ENCODE measurements around the gene SLCO6A1.
"Not testable (repeated sequence)": the region's sequence is repeated elsewhere in the genome, so short reads cannot be mapped to it uniquely, and the experiment has no call there.

SLCO6A1 gene, protein sequence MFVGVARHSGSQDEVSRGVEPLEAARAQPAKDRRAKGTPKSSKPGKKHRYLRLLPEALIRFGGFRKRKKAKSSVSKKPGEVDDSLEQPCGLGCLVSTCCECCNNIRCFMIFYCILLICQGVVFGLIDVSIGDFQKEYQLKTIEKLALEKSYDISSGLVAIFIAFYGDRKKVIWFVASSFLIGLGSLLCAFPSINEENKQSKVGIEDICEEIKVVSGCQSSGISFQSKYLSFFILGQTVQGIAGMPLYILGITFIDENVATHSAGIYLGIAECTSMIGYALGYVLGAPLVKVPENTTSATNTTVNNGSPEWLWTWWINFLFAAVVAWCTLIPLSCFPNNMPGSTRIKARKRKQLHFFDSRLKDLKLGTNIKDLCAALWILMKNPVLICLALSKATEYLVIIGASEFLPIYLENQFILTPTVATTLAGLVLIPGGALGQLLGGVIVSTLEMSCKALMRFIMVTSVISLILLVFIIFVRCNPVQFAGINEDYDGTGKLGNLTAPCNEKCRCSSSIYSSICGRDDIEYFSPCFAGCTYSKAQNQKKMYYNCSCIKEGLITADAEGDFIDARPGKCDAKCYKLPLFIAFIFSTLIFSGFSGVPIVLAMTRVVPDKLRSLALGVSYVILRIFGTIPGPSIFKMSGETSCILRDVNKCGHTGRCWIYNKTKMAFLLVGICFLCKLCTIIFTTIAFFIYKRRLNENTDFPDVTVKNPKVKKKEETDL

GRCh38 chr5:102498271-102499034 lies at the start of gene SLCO6A1:
Gene SLCO6A1, minus strand, starts transcription at chr5:102499001. Its CDS starts 157 bp downstream, at chr5:102498844.
- no peak for DNase-seq

- no peak for DNase-seq
Observed at GRCh38 chr5:102547141-102548035, 48.6 kb upstream of the SLCO6A1 start.

DNA sequence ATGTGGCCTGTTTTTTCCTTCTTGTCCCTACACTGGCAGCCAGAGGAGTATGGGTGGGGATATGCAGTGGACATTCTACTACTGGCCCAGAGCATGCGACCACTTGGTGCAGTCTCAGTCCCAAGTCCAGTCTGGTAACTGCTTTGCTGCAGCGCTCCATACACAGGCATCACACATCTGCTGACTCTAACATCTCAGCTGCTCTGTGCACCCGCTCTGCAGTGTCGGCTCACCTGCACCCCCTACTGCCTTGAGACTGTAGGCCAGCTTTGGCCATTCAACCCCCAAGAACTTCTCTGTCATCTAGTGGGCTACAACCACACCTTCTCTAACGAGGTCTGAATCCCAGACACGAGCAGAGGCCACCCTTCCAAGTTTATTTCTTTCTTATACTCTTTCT lies 46.4 kb upstream of the SLCO6A1 start:
- no peak for DNase-seq

DNA sequence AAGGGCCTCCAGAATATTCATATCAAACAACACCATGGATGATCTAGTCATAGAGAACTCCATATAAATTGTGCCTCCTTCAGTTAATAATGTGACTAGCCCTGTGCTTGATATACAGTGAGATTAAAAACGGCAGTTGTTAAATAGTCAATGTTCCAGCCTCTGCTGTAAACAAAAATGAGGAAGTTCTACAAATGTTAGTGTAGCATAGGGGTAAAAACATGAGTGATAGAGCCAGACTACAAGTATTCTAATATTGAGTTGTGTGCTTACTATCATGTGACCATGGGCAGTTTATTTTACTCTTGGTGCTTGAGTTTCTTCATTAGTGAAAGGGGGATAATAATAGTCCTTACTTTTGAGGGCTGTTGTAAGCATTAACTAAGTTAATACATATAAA lies 43.3 kb upstream of the SLCO6A1 start:
- no peak for DNase-seq

DNA sequence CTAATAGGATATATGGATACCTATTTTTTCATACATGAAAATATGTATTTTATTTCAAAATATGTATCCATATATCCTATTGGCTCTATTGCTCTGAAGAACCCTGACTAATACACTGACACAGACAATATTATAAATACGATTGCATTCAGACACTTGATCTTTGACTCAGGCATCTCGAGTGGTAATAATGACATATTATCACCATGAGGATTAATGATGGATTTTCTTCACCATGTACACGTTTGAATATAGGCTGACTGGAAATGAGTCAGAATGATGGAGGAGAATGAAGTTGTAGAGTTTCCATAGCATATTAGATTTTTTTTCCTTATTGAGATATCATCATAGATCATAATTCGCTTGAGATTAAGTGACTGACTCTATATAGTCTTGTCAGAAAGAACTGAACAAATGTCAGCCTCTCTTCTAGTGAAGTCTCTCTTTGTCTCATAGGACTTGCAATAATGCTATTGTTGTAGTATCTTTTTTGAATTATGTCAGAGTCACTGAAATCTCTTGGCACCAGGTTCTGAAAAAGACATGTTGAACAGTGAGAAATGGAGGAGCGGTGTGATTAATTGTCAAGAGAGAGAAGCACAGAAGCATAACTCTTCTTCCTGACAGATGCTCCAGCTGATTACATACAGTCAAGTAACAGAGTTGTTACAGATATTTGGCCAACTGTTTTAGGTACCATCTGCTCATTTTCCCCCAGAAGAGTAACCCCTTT lies 41.4 kb upstream of the SLCO6A1 start:
- DNase-seq: no peak

DNA sequence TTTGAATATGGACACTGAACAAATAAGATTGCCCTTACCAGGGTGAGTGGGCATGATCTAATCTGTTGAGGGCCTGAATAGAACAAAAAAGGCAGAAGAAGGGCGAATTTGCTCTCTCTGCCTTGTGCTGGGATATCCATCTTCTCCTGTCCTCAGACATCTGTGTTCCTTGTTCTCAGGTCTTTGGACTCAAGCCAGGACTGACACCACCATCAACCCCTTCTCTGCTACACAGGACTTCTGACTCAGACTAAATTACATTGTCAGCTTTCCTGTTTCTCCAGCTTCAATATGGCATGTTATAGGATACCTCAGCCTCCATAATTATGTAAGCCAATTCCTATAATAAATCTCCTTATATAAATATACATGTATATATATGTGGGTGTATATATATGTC lies 40.8 kb upstream of the SLCO6A1 start:
- no peak for DNase-seq

DNA sequence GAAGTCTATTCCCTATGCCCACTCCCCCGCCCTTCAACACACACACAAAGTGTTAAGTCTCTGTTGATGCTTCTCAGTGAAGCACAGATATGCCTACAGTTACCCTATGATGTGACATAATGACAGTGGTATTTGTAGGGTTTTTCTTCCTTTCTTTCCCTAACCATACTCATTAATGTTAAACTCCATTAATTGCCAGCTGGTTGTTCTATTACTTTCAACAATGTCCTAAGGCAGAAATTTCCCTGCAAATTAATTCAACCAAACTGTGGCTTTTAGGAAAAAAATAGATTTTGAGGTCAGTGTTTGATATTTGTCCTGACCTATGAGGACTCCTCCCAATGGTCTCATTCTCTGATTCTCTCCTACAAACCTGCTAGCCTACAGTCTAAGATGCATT lies 38.2 kb upstream of the SLCO6A1 start:
- no peak for DNase-seq

DNA sequence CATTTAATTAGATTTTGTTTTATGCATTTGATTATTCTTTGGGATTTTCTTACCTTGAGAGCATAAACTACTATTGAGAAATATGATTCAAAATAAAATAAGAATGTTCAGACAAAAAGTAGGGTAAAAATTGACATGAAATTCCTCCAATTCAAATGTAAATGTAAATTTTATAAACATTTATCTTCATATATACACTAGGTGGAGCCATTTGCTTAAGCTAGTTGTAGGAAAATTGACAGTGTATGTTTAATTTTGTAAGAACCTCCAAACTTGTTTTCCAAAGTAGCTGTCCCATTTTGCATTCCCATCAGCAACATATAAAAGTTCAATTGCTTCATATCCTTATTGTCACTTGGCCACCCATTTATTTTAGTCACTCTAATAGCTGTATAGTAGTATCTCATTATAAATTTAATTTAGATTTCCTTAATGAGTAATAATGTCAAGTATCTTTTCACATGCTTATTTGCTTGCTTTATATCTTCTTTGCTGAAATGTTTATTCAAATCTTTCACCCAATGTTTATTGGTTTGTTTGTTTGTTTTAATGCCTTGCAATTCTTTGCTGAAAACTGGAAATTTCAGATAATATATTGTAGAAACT lies 37.6 kb upstream of the SLCO6A1 start:
- DNase-seq: no peak

DNA sequence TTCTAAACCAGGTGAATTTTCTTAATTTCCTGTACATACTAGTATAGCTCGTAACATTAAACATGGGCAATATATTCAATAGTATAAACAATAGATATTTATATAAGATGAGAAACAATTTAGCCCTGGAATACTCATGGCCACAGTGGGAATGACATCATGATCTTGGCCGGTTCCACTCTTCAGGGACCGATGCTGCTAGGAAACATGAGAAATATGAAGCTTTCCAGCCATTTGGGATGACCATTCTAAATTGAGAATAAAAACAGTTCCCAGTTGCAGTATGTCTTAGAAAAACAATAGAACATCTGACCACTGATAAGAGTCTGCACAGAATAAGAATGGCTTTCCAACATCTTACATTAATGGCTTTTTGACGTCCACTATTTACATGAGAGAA lies 33.3 kb upstream of the SLCO6A1 start:
- DNase-seq: no peak

DNA sequence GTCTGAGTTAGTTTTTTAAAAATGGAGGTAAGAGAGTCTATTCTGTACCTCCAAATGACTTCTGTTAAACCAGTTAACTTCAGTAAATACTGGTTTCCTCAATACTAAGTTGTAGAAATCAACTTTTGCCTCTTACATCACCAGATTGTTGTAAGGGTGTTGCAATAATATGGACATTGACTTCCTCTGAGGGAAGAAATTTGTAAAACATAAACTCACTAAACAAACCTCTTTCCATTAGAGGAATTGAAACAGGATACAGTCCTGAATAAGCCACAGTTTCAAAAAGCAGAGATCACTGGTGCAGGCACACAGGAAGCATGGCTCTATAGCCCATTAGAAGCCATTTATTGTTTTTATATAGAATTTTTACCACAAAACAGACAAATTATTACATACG lies 32.7 kb upstream of the SLCO6A1 start:
- no peak for DNase-seq

DNA sequence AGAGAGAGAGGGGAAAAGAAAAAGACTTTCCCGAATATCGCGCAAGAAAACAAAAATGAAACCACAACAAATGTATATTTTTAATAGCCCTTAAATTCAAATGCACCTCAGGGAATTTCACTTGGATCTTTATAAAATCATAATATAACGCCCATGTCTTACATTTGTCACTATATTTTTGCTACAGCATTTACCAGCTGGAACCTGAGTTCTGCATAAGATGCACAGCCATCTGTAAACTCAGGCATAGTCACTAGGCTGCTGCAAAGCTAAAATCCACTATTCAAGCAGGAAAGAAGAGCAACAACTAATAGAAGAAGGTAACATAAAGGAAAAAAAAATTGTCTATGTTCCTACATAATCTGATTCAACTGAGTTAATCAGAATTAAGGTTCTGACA lies 30.6 kb upstream of the SLCO6A1 start:
- DNase-seq: no peak

DNA sequence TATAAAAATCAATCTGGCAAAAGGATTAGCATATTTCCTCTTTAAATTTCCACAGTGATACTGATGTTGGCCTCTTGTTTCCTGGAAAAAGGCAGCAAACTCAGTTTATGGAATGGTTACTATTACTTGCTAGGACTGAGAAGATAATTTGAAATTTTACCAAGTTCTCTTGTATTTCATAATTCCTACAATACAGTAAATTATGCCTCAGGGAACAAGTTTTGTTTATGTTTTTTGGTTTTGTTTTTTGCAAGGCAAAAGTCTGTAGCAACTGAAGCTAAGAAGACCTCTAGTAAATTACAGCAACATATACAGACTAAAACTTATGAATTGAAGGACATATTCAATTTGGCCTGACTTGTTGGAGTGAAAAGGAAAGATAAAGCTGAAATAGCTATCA lies 30.2 kb upstream of the SLCO6A1 start:
- no peak for DNase-seq

DNA sequence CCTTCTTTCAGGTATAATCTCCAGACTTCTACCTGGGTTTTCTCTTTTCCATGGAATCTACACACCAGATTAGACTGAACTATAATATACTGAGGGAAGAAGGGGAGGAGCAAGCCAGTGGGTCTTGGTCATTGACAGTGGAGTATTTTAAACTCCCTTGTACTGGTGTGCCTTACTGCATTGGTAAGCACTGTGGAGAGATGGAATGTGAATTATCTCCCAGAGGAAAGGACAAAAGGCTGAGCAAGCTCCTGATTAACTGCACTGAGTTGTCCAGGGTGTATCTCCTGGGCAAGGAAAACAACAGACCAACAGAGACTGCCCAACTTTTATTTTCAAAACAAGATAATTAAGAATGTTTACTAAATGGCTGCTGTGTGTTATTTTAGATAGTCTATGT lies 29.8 kb upstream of the SLCO6A1 start:
- DNase-seq: no peak

DNA sequence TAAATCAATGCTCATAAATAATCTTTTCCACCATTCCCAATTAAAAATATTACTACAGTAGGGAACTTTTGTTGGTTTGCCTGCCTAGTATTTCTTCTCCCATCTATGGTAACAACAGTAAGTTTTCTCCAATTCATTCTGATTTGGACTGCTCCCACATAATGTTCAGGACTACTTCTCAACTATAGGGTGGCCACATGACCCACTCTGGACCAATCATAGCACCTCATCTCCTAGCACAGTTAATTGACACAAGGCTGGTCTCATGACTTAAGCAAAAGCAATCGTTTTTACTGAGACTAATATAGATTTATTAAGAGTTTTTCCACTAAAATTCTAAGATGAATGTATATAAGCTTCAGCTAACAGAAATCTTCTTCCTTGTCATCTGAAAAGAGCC lies 28.7 kb upstream of the SLCO6A1 start:
- no peak for DNase-seq

- no peak for DNase-seq
Observed at GRCh38 chr5:102523541-102524175, 24.9 kb upstream of the SLCO6A1 start.

DNA sequence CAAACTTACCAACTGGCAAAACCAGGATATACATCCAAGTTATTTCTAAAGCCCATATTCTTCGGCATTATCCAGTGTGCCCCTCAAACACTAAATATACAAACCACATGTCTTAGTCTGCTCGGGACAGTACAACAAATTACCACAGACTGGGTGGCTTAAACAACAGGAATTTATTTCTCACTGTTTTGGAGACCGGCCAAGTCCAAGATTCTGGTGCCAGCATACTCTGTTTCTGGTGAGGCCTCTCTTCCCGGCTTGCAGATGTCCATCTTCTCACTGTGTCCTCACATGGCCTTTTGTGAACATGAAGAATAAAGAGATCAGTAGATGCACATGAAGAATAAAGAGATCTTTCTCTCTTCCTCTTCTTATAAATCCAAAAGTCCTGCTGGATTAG lies 12.9 kb upstream of the SLCO6A1 start:
- no peak for DNase-seq

DNA sequence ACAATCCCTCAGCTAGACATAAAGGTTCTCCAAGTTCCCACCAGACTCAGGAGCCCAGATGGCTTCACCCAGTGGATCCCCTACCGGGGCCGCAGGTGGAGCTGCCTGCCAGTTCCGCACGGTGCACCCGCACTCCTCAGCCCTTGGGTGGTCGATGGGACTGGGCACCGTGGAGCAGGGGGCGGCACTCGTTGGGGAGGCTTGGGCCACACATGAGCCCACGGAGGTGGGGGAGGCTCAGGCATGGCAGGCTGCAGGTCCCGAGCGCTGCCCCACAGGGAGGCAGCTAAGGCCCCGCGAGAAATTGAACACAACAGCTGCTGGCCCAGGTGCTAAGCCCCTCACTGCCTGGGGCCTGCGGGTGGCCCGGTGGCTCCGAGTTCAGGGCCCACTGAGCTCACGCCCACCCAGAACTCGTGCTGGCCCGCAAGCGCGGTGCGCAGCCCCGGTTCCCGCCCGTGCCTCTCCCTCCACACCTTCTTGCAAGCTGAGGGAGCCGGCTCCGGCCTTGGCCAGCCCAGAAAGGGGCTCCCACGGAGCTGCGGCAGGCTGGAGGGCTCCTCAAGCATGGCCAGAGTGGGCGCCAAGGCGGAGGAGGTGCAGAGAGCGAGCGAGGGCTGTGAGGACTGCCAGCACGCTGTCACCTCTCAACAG lies 7.4 kb downstream of the SLCO6A1 start:
- not testable (repeated sequence) for DNase-seq

DNA sequence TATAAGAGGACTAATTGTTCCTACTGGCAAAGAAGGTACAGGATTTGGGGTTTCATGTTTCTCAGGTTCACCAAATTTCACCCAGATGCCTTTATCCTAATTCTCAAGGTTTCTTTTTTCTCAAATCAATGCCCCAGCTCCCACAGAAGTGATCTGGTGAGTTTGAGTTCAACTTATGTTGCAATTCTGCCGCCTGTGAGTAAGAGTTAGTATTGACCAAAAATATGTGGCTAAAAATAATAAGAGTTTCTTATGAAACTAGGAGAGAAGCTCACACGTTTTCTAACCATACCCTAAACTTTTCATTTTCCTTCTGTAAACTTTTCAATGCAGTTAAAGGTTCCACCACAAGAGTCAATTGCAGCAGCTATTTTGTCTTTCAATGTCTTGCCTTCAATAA lies 15.1 kb downstream of the SLCO6A1 start:
- no peak for DNase-seq

GRCh38 chr5:102481054-102481715 lies 17.6 kb downstream of the SLCO6A1 start:
- DNase-seq: no peak

GRCh38 chr5:102453716-102454115 lies 45.1 kb downstream of the SLCO6A1 start:
- no peak for DNase-seq

All from NCI-H1930 (cell line).